SK-N-SH (cell line): ENCODE measurements around the gene TSFM. TPM values are rescaled to one million over a fixed set of nuclear protein-coding genes. Genes with fewer than 3 reads are reported as not detected.

Source experiments
- CTCF ChIA-PET: fragments of 300-600, 350-600 bp; formaldehyde crosslinking; extraction: SDS; loops from one replicate; lab custom pipeline; 2021; lab: Yijun Ruan, JAX
- POLR2A ChIA-PET: fragments of 350-600 bp; sonication (Branson Sonifier 250); formaldehyde crosslinking; extraction: SDS; loops from one replicate; lab custom pipeline; 2020; ENCODE audit warnings: antibody characterized with exemption, inconsistent platforms; lab: Yijun Ruan, JAX
- DNase-seq: peaks from one replicate; pipeline ENCODE4 v3.0.0; 2012
- H2AFZ ChIP-seq: fragments of 200-600 bp; sonication (generic); 2 replicates; pipeline ENCODE4 v1.8.1; 2016; ENCODE audit warnings: antibody characterized with exemption, mild to moderate bottlenecking, low read depth
- H3F3A ChIP-seq: fragments of 200-600 bp; sonication (generic); replicated peaks from 2 replicates; pipeline ENCODE3; 2016; ENCODE audit warnings: antibody characterized with exemption, mild to moderate bottlenecking; ENCODE audit not compliant: insufficient read depth
- H3K27ac ChIP-seq, 2 experiments: fragments of 200-500 bp in 1 of 2; fragments of 200-600 bp in 1 of 2; sonication (Bioruptor generic) in 1 of 2; sonication (generic), shearing (Covaris generic) in 1 of 2; 2 replicates each; pipeline versions ENCODE4 v1.5.1 to v1.6.1; 2014 to 2016; ENCODE audit warnings: low read depth in 2 of 2, inconsistent platforms in 1 of 2, low read length in 1 of 2, mild to moderate bottlenecking in 1 of 2, mixed read lengths in 1 of 2
- H3K27me3 ChIP-seq: fragments of 200-600 bp; sonication (generic), shearing (Covaris generic); 2 replicates; pipeline ENCODE4 v1.6.1; 2016; ENCODE audit warnings: mixed run types; ENCODE audit not compliant: insufficient read depth
- H3K36me3 ChIP-seq, 2 experiments: fragments of 200-500 bp in 1 of 2; fragments of 200-600 bp in 1 of 2; sonication (Bioruptor generic) in 1 of 2; sonication (generic) in 1 of 2; replicated peaks in 1 of 2; 2 replicates each; pipeline versions ENCODE3 to v1.5.1; 2014 to 2016; ENCODE audit warnings: low read length in 1 of 2, mild to moderate bottlenecking in 1 of 2; ENCODE audit not compliant: insufficient read depth in 2 of 2, control insufficient read depth in 1 of 2
- H3K4me1 ChIP-seq, 2 experiments: fragments of 200-500 bp in 1 of 2; fragments of 200-600 bp in 1 of 2; sonication (Bioruptor generic) in 1 of 2; sonication (generic), shearing (Covaris generic) in 1 of 2; 2 replicates each; pipeline versions ENCODE4 v1.5.1 to v1.6.1; 2014 to 2016; ENCODE audit warnings: low read depth in 1 of 2, low read length in 1 of 2, mixed run types in 1 of 2; ENCODE audit not compliant: insufficient read depth in 2 of 2, control insufficient read depth in 1 of 2
- H3K4me2 ChIP-seq: fragments of 200-600 bp; sonication (generic), shearing (Covaris generic); 2 replicates; pipeline ENCODE4 v1.6.1; 2017; ENCODE audit warnings: mixed run types
- H3K4me3 ChIP-seq, 2 experiments: fragments of 200-500 bp in 1 of 2; fragments of 200-600 bp in 1 of 2; sonication (Bioruptor generic) in 1 of 2; sonication (generic), shearing (Covaris generic) in 1 of 2; 2 replicates each; pipeline versions ENCODE4 v1.5.1 to v1.8.1; 2014 to 2016; ENCODE audit warnings: low read depth in 2 of 2, inconsistent platforms in 1 of 2, low read length in 1 of 2, mild to moderate bottlenecking in 1 of 2, mixed read lengths in 1 of 2, moderate library complexity in 1 of 2
- H3K79me2 ChIP-seq: fragments of 200-600 bp; sonication (generic); 2 replicates; pipeline ENCODE4 v1.8.1; 2017; ENCODE audit warnings: mild to moderate bottlenecking; ENCODE audit not compliant: insufficient read depth
- H3K9ac ChIP-seq: fragments of 200-600 bp; sonication (generic); 2 replicates; pipeline ENCODE4 v1.6.1; 2017; ENCODE audit warnings: mixed run types
- H3K9me2 ChIP-seq: fragments of 200-600 bp; sonication (generic); 2 replicates; pipeline ENCODE4 v1.6.1; 2017; ENCODE audit warnings: mixed run types
- H3K9me3 ChIP-seq: fragments of 200-600 bp; sonication (generic); 2 replicates; pipeline ENCODE4 v1.6.1; 2017; ENCODE audit warnings: mixed run types, mild to moderate bottlenecking, moderate library complexity
- H4K20me1 ChIP-seq: fragments of 200-600 bp; sonication (generic); 2 replicates; pipeline ENCODE4 v1.6.1; 2017; ENCODE audit warnings: mild to moderate bottlenecking, mixed run types; ENCODE audit not compliant: insufficient read depth
- CHD2 ChIP-seq: fragments of 150-350 bp; IDR thresholded peaks from 2 replicates; pipeline ENCODE4 v1.6.1; 2018; ENCODE audit warnings: low read length; ENCODE audit not compliant: partially characterized antibody
- CTCF ChIP-seq: fragments of 200-600 bp; sonication (generic); IDR thresholded peaks from 2 replicates; pipeline ENCODE4 v1.6.1; 2017; ENCODE audit warnings: antibody characterized with exemption, mild to moderate bottlenecking, moderate library complexity
- ELF1 ChIP-seq: IDR thresholded peaks from 2 replicates; pipeline ENCODE4 v1.4.0; 2012
- EP300 ChIP-seq, 2 experiments: IDR thresholded peaks; 2 replicates each; pipeline versions ENCODE4 v1.4.0 to v1.6.1; 2012; ENCODE audit warnings: borderline replicate concordance in 1 of 2, low read depth in 1 of 2, low read length in 1 of 2
- EZH2phosphoT487 ChIP-seq: fragments of 200-600 bp; sonication (generic); IDR thresholded peaks from 2 replicates; pipeline ENCODE4 v1.6.1; 2017; ENCODE audit warnings: low read depth, mixed run types, mild to moderate bottlenecking, antibody characterized with exemption, moderate library complexity, borderline replicate concordance
- FOSL2 ChIP-seq: IDR thresholded peaks from 2 replicates; pipeline ENCODE4 v1.4.0; 2012; ENCODE audit warnings: low read depth, mild to moderate bottlenecking, moderate library complexity, borderline replicate concordance
- FOXJ3 ChIP-seq: sonication (generic); formaldehyde crosslinking; IDR thresholded peaks from 2 replicates; pipeline ENCODE4 v1.5.1; 2020; ENCODE audit warnings: mild to moderate bottlenecking, missing genetic modification reagents
- FOXM1 ChIP-seq: IDR thresholded peaks from 2 replicates; pipeline ENCODE4 v1.4.0; 2012; ENCODE audit warnings: low read depth, mild to moderate bottlenecking
- GABPA ChIP-seq: IDR thresholded peaks from 2 replicates; pipeline ENCODE4 v1.4.0; 2012; ENCODE audit warnings: low read depth, mild to moderate bottlenecking
- IRF3 ChIP-seq: fragments of 150-350 bp; IDR thresholded peaks from 2 replicates; pipeline ENCODE4 v1.6.1; 2016; ENCODE audit warnings: mild to moderate bottlenecking, low read depth, low read length
- MAX ChIP-seq: IDR thresholded peaks from 2 replicates; pipeline ENCODE4 v1.4.0; 2012; ENCODE audit warnings: low read depth
- MEF2A ChIP-seq: IDR thresholded peaks from 2 replicates; pipeline ENCODE4 v1.4.0; 2012; ENCODE audit warnings: low read depth, borderline replicate concordance
- NFIC ChIP-seq: IDR thresholded peaks from 2 replicates; pipeline ENCODE4 v1.4.0; 2012; ENCODE audit warnings: borderline replicate concordance
- POLR2AphosphoS5 ChIP-seq: IDR thresholded peaks from 2 replicates; pipeline ENCODE4 v1.6.1; 2012; ENCODE audit warnings: low read depth, low read length
- RAD21 ChIP-seq: IDR thresholded peaks from 2 replicates; pipeline ENCODE4 v1.6.1; 2012; ENCODE audit warnings: mild to moderate bottlenecking, low read length
- RCOR1 ChIP-seq: fragments of 150-350 bp; IDR thresholded peaks from 2 replicates; pipeline ENCODE4 v1.6.1; 2017; ENCODE audit warnings: antibody characterized with exemption, low read length
- RXRA ChIP-seq: IDR thresholded peaks from 2 replicates; pipeline ENCODE4 v1.4.0; 2012; ENCODE audit warnings: low read depth, mild to moderate bottlenecking, borderline replicate concordance
- SMC3 ChIP-seq: IDR thresholded peaks from 2 replicates; pipeline ENCODE4 v1.6.1; 2012; ENCODE audit warnings: low read depth, low read length, improper control_type of control experiment
- USF1 ChIP-seq: IDR thresholded peaks from 2 replicates; pipeline ENCODE4 v1.4.0; 2012; ENCODE audit warnings: low read depth, borderline replicate concordance
- USF2 ChIP-seq: fragments of 150-350 bp; IDR thresholded peaks from 2 replicates; pipeline ENCODE4 v1.6.1; 2017; ENCODE audit warnings: antibody characterized with exemption, low read length, low read depth, borderline replicate concordance
- YY1 ChIP-seq: IDR thresholded peaks from 2 replicates; pipeline ENCODE4 v1.4.0; 2012; ENCODE audit warnings: low read depth, mild to moderate bottlenecking
- WGBS: methylation state at CpG from one replicate; pipeline ENCODE4 v1.1.6; 2017; ENCODE audit warnings: low lambda C conversion rate; 5-methylcytosine and 5-hydroxymethylcytosine counted together
- polyA plus RNA-seq, 3 experiments: library from polyadenylated mRNA; depleted of rRNA; stranded (reverse); fragments of >200 nt; gene quantifications; 2 replicates each; pipeline ENCODE4 v1.2.3, GENCODE V29; 2012

TSFM gene
- polyA plus RNA-seq, 1 of the 3 experiments (the other 2 are of a cell fraction), result 28.7 TPM

GRCh38 chr12:57733928-57734327 is 48.7 kb upstream of the TSFM start (continued):
- no peak for TF ChIP-seq USF1
- no peak for TF ChIP-seq FOXM1
- TF ChIP-seq NFIC, result no peak
- no peak for TF ChIP-seq EP300 (IDR thresholded peaks at IDR 0.05; ENCODE audit: borderline replicate concordance in 1 of 2, low read depth in 1 of 2, low read length in 1 of 2)
- TF ChIP-seq, all 33 proteins: peak for 0

GRCh38 chr12:57734591-57734990 is 48.0 kb upstream of the TSFM start:
- Histone ChIP-seq H3K9me3 (no peaks in the 10 kb centered on the region), H3F3A (peaks cover 18% of the 10 kb centered on the region), H3K79me2 (no peaks in the 10 kb centered on the region), H3K4me2 (no peak overlapping the region), H3K9ac (no peak overlapping the region), H3K4me1 (peaks cover 0 to 29% of the 10 kb centered on the region in 2 experiments; a peak in 2 of 4 replicates), H3K27me3 (no peaks in the 10 kb centered on the region), H3K36me3 (peaks cover 0 to 14% of the 10 kb centered on the region in 2 experiments), H3K4me3 (no peak overlapping the region), H2AFZ (no peak overlapping the region), H4K20me1 (no peaks in the 10 kb centered on the region), H3K27ac (no peak overlapping the region), H3K9me2 (no peaks in the 10 kb centered on the region)
- POLR2A ChIA-PET, result interaction anchor here (2.6 to 2.9 kb wide), 2 partner anchors 9 to 10 kb away, joined by 17 to 21 read pairs; partner anchors contain the start of gene TSPAN31
- CTCF ChIA-PET, result interaction anchor here (1.0 to 7.1 kb wide), 9 partner anchors 11 to 276 kb away, joined by 3 to 133 read pairs (median 9); partner anchors contain the start of genes B4GALNT1, GLI1 and OS9
- 89% methylated on average over 4 of the region's 4 CpGs for WGBS
- DNase-seq, result no peak
- TF ChIP-seq CTCF (no peak), ELF1 (no peak), FOSL2 (no peak), MEF2A (no peak), NFIC (no peak), RAD21 (no peak), GABPA (no peak), RXRA (no peak), SMC3 (no peak), IRF3 (no peak), FOXJ3 (CRISPR knock-in tag) (no peak), MAX (no peak), YY1 (no peak), USF2 (no peak), EP300 (IDR thresholded peaks at IDR 0.05; ENCODE audit: borderline replicate concordance in 1 of 2, low read depth in 1 of 2, low read length in 1 of 2) (no peak), CHD2 (no peak), EZH2phosphoT487 (no peak), POLR2AphosphoS5 (no peak), RCOR1 (no peak)
